BJ (cell line): Measurements from ENCODE around the gene KLC1. TPM values are rescaled to one million over a fixed set of nuclear protein-coding genes. Genes with fewer than 3 reads are reported as not detected.

Experiments
- CTCF ChIA-PET: fragments of 350-600 bp; formaldehyde crosslinking; extraction: SDS; loops from one replicate; lab custom pipeline; 2021; ENCODE audit warnings: antibody characterized with exemption, inconsistent platforms; lab: Yijun Ruan, JAX
- POLR2A ChIA-PET: fragments of 300-600 bp; sonication (Branson Sonifier 250); formaldehyde crosslinking; extraction: SDS; loops from one replicate; lab custom pipeline; 2021; ENCODE audit warnings: antibody characterized with exemption; lab: Charles Lee
- DNase-seq: peaks from one replicate; pipeline ENCODE4 v3.0.0-alpha.2; 2011; ENCODE audit warnings: low read depth
- H3K27me3 ChIP-seq: 2 replicates; pipeline ENCODE4 v1.6.0; 2011; ENCODE audit warnings: low read length; ENCODE audit not compliant: control insufficient read depth, insufficient read depth
- H3K36me3 ChIP-seq: 2 replicates; pipeline ENCODE4 v1.5.1; 2011; ENCODE audit warnings: low read length; ENCODE audit not compliant: control insufficient read depth, insufficient read depth
- H3K4me3 ChIP-seq: 2 replicates; pipeline ENCODE4 v1.5.1; 2011; ENCODE audit warnings: low read depth, mild to moderate bottlenecking, control low read depth, low read length
- polyA plus RNA-seq: library from polyadenylated mRNA; depleted of rRNA; stranded (reverse); fragments of >200 nt; gene quantifications from 2 replicates; pipeline ENCODE4 v1.2.3, GENCODE V29; 2011
- TF ChIP-seq, protein P1 (sequence below): IDR thresholded peaks from 2 replicates; pipeline ENCODE4 v1.5.1; 2011; ENCODE audit warnings: low read depth, mild to moderate bottlenecking, control low read depth, inconsistent platforms, low read length, moderate library complexity; ENCODE audit not compliant: insufficient read depth

The KLC1 gene
- polyA plus RNA-seq, 1 experiment, result 112 TPM

- H3K4me3 ChIP-seq, result no peak overlapping the region
- H3K36me3 ChIP-seq, result peaks cover 40% of the 10 kb centered on the region
- DNase-seq, result no peak
- ChIA-PET CTCF (no interaction called here), POLR2A (no interaction called here)
- no peaks in the 10 kb centered on the region for H3K27me3 ChIP-seq
- TF ChIP-seq, protein P1, sequence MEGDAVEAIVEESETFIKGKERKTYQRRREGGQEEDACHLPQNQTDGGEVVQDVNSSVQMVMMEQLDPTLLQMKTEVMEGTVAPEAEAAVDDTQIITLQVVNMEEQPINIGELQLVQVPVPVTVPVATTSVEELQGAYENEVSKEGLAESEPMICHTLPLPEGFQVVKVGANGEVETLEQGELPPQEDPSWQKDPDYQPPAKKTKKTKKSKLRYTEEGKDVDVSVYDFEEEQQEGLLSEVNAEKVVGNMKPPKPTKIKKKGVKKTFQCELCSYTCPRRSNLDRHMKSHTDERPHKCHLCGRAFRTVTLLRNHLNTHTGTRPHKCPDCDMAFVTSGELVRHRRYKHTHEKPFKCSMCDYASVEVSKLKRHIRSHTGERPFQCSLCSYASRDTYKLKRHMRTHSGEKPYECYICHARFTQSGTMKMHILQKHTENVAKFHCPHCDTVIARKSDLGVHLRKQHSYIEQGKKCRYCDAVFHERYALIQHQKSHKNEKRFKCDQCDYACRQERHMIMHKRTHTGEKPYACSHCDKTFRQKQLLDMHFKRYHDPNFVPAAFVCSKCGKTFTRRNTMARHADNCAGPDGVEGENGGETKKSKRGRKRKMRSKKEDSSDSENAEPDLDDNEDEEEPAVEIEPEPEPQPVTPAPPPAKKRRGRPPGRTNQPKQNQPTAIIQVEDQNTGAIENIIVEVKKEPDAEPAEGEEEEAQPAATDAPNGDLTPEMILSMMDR, result no peak
Observed at GRCh38 chr14:103684471-103684870, 55.5 kb downstream of the KLC1 start.

DNA sequence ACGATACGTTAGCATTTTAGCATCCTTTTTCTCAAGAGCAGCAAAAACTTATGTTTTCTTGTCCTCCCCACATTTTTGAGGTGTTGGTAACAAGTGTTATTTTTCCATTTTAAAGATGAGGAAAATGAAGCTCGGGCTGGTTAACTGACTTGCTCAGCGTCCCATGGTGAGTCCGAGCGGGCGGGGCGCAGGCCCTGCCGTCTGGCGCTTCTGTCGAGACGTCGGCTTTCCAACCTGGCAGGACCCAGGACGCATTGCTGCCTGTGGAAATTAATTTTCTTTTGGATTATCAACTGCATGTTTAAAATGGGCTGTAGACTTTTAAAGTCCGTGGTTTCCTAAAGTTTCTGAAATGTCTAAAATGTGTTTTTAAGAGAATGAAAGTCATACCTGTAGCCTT lies 55.9 kb downstream of the KLC1 start:
- Histone ChIP-seq H3K36me3 (peaks cover 37% of the 10 kb centered on the region), H3K4me3 (no peak overlapping the region), H3K27me3 (no peaks in the 10 kb centered on the region)
- CTCF ChIA-PET, result no interaction called here
- no peak for DNase-seq
- TF ChIP-seq, protein P1, result no peak
- POLR2A ChIA-PET, result no interaction called here

GRCh38 chr14:103685276-103686211 lies 56.5 kb downstream of the KLC1 start:
- CTCF ChIA-PET, result no interaction called here
- no peak for DNase-seq
- no peaks in the 10 kb centered on the region for H3K27me3 ChIP-seq
- POLR2A ChIA-PET, result no interaction called here
- peaks cover 35% of the 10 kb centered on the region for H3K36me3 ChIP-seq
- TF ChIP-seq, protein P1, result no peak
- no peak overlapping the region for H3K4me3 ChIP-seq

GRCh38 chr14:103686831-103687485 lies 57.9 kb downstream of the KLC1 start:
- CTCF ChIA-PET, result interaction anchor here (0.6 to 0.8 kb wide), 2 partner anchors 9 to 142 kb away, joined by 3 to 5 read pairs; no protein-coding TSS in a partner anchor
- Histone ChIP-seq H3K4me3 (no peak overlapping the region), H3K36me3 (peaks cover 29% of the 10 kb centered on the region), H3K27me3 (no peaks in the 10 kb centered on the region)
- no peak for DNase-seq
- TF ChIP-seq, protein P1, result no peak
- POLR2A ChIA-PET, result no interaction called here

DNA sequence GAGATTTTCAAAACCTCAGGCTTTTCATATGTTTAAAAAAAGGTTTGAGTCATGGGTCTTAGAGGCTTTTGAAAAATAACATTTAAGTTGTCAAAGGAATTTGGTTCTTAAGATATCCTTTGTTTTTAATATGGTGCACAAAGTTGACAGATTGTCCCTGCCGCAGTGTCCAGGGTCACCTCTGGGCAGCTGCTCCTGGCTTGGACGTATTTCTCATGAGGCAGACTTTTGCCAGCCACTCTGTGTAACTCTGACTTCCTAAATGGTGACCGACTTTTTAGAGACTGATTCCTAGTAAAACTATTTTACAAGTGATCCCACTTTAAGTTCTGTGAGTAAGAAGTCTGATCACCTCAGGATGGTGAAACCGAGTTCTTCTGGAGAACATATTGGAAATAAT lies 58.7 kb downstream of the KLC1 start:
- H3K27me3 ChIP-seq, result no peaks in the 10 kb centered on the region
- H3K4me3 ChIP-seq, result no peak overlapping the region
- ChIA-PET POLR2A (no interaction called here), CTCF (interaction anchor here (0.8 to 1.2 kb wide), 2 partner anchors 8 to 22 kb away, joined by 3 read pairs; no protein-coding TSS in a partner anchor)
- H3K36me3 ChIP-seq, result peaks cover 28% of the 10 kb centered on the region
- TF ChIP-seq, protein P1, result no peak
- DNase-seq, result no peak
